Medulla oblongata (tissue), 1 donor: ENCODE data around the gene BPIFB4.
"Not testable (repeated sequence)": the region's sequence is repeated elsewhere in the genome, so short reads cannot be mapped to it uniquely, and the experiment has no call there.

Source experiments
- DNase-seq: peaks from one replicate; pipeline ENCODE4 v3.0.0-alpha.2; 2015; ENCODE audit errors: extremely low spot score

Gene BPIFB4

GRCh38 chr20:33086052-33086722 lies 6.7 kb downstream of the BPIFB4 start:
- DNase-seq = no peak

GRCh38 chr20:33091147-33091546 lies 11.7 kb downstream of the BPIFB4 start:
- DNase-seq = no peak

DNA sequence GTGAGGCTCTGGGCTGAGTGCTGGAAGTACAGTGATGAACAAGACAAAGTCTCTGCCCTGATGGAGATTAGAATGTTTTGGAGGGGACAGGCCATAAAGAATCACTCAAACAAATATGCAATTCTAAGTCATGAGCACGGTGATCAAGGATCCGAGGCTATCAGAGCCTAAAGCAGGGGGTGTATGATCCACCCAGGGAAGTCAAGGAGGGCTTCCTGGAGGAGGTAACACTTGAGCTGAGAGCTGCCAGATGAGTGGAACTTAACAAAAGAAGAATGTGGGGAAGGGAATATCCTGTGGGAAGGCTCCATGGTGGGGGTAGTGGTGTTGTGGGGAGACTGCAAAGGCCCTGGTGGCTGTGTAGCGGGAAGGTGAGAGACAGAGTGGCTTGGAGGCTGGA lies 12.2 kb downstream of the BPIFB4 start:
- DNase-seq = no peak

- DNase-seq = no peak
Observed at GRCh38 chr20:33092361-33092760, 12.9 kb downstream of the BPIFB4 start.

- no peak for DNase-seq
Observed at GRCh38 chr20:33093074-33093473, 13.6 kb downstream of the BPIFB4 start.

GRCh38 chr20:33093582-33093981 lies 14.1 kb downstream of the BPIFB4 start:
- DNase-seq = no peak

GRCh38 chr20:33095249-33095648 lies 15.8 kb downstream of the BPIFB4 start:
- DNase-seq = no peak

- peak; percentile 86 for DNase-seq
Observed at GRCh38 chr20:33095902-33096584, 16.6 kb downstream of the BPIFB4 start.

- peak; percentile 14 for DNase-seq
Observed at GRCh38 chr20:33097001-33097400, 17.6 kb downstream of the BPIFB4 start.

DNA sequence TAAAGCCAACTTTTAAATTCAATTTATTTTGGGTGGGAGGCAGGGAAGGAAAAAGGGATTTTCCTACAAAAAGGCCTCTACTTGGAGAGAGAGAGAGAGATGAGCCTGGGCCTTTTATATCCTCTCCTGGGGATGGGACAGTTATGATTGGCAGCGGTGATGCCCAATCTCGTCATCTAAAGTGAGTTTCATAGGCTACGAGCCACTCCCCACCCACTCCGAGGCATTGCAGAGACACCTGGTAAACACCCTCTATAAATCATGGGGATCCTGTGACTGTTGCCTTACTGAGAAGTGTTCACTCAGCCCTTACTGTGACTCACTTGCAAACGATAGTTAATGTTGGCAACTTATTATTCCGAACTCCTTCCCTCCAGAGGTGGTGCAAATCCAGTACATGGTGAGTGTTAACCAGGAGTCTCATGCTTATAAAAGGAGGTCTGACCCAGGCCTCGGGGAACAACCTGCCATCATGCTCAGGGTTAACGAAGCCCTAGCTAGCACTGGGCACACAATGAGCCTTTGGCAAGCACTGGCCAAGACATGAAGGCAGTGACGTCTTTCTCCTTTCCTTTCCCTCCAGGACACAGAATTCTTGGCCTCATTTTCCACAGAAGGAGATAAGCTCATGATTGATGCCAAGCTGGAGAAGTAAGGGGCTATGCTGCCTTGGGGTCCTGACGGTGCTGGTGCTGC lies 20.5 kb downstream of the BPIFB4 start:
- no peak for DNase-seq

DNA sequence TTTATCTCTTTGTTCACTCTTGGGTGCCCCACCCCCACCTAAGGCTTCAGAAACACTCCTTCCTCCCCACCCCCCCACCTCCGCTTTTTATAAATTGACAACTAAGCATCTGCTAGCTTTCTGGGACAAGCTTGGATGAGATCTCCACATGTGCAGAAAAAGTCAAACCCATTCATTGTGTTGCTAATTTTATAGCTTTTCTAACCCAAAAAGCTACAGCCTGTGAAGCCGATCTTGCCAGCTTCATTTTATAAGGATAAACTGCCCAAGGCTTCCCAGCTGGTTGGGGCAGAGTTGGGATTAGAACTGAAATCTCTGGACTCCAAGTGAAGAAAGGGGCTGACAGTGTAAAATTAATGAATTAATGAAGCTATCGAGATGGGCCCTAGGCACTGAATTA lies 24.1 kb downstream of the BPIFB4 start:
- no peak for DNase-seq

GRCh38 chr20:33104336-33104735 lies 24.9 kb downstream of the BPIFB4 start:
- DNase-seq = no peak

DNA sequence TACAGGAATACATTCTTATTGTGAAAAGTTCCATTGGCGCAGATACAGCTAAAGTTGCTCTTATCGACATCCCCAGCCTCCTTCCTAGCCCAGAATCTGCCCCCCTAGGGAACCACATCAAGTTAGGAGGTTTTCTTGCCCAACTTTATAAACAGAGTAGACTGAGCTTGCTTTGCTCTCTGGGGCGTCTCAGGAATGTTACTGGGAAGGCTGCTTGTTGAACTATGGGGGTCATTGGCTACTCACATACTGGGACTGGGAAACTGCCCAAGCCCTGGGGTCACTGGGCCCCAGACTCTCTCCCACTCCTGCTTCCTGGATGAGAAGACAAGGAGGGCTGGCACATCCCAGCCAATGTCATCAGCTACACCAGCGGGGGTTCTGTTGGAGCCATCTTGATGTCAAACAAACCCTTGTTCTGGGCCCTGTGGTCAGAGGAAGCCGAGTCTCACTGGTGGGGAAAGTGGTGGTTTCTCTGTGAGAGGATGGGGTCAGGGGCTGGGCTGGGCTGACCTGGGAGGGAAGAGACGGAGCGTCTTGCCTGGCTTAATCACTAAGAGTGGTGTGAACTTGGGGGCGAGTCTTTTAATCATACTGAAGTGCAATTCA lies 26.0 kb downstream of the BPIFB4 start:
- no peak for DNase-seq

DNA sequence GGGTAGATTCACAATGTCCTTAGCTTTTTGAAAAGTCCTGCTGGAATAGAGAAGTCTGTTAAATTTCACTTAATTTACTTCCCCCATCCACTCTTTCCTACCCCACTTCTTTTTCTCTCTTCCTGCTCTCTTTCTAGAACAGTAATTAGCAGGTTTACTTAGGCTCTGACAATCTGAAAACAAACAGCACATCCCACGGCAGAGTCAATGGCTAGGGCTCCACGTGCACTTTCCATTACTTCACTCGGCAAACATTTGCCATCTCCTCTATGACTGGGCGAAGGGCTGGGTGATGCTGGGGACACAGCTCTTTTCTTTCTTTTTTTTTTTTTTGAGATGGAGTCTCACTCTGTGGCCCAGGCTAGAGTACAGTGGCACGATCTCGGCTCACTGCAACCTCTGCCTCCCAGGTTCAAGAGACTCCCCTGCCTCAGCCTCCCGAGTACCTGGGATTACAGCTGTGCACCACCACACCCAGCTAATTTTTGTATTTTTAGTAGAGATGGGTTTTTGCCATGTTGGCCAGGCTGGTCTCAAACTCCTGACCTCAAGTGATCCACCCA lies 26.7 kb downstream of the BPIFB4 start:
- DNase-seq = not testable (repeated sequence)

DNA sequence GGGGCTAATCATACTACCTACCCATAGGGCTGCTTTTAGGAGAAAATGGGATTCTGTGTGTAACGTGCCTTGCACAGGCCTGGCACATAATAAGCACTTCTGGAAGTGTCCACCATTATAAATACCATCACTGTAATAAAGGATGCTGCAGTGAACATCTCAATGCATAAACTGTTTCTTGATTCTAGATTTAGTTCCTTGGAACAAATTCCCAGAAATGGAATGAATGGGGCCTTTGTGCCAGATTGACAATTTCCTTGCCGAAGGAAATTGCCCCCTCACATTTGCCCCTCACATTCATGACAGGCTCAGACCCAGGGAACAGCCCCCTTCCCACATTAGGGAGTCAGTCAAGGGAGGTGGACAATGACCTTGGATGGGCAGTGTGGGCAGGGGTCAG lies 29.2 kb downstream of the BPIFB4 start:
- no peak for DNase-seq

DNA sequence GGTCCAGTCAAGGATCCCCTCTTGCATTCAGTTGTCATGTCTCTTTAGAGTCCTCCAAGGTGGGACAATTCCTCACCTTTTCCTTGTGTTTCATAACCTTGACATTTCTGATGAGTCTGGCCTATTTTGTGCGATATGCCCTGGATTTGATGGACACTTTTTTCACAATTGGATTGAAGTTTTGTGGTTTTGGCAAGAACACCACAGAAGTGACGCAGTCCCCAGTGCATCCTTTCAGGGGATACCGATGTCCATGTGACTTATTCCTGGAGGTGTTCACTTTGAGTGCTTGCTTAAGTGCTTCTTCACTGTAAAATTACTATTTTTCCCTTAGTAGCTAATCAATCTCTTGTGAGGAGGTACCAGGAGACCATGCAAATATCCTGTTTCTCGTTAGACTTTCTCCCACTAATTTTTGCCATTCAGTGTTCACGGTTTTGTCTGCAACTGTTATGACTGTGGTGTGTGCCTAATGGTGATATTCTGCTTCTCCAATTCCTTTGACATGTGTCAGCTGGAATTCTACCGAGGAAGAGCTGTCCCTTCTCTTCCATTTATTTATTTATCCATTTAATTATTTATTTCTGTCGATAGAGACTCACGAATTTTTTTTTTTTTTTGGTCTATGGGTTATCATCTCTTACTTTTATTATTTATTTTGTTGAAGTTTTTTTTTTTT lies 30.8 kb downstream of the BPIFB4 start:
- DNase-seq = no peak

DNA sequence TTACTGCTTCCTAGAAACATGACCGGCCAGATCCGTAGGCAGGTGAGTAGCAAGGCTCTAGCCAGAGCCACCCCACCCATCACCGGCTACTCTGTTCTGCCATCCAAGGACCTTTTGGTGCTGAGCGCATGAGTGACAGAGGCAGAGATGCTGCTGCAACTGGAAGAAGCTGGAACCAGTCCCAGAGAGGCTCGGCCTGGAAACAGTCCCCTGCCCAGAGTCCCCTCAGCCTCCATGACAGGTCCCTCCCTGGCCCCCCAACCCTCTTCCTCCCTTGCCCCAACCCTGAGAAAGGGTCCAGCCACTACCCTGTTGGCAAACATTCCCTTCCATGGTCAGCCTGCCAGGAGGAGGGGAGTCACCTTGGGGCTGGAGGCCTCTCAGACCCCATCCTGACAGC lies 31.9 kb downstream of the BPIFB4 start:
- no peak for DNase-seq

DNA sequence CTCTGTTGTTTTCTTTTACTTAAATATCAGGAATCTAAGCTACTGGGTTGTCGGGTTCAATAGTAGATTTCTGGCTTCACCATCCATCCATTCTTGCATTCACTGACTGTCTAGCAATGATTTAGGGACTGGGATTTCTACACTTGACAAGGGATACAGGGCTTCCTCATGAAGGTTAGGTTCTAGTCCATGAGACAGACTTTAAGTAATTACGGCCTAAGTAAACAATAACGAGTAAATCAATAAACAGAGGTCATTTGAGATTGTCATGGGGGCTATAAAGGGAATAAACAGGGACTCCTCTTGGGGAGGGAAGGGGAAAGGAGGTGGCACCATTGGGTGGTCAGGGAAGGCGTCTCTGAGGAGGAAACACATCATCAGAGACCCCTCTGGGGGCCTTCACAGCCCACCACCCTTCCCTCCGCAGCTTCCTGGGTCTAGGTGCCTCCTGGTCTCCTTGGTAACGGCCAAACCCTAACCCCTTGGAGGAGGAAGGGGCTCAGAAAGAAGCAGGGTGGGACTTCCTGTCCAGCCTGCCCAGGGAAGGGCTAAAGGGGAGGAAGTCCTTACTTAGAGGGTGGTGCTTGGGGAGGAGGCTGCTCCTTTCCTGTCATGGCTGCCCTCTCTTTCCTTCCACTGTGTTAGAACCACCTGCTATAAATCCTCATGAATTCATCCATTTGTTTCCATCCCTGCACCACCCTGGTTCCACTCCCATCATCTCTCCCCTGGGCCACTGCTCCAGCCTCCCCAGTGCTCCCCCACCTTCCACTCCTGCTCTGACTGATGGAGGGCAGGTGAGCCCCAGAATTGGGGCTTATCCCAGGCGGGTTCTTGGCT lies 33.3 kb downstream of the BPIFB4 start:
- no peak for DNase-seq

GRCh38 chr20:33113387-33113908 lies 34.0 kb downstream of the BPIFB4 start:
- DNase-seq = no peak

- DNase-seq = not testable (repeated sequence)
Observed at GRCh38 chr20:33115501-33115900, 36.1 kb downstream of the BPIFB4 start.
